ENCODE results near the gene DDOST. TPM values are rescaled to one million over a fixed set of nuclear protein-coding genes. Genes with fewer than 3 reads are reported as not detected.

The DDOST gene
- polyA plus RNA-seq, 1 of the 3 experiments (the other 2 are of a cell fraction): 602 TPM

- no peak for TF ChIP-seq FOXJ3 (CRISPR knock-in tag; IDR thresholded peaks at IDR 0.05)
- no peak for TF ChIP-seq NRF1 (IDR thresholded peaks at IDR 0.05; ENCODE audit: low read depth, low read length)
- no peak for TF ChIP-seq TAF1 (IDR thresholded peaks at IDR 0.05; ENCODE audit: borderline replicate concordance, low read depth, low read length)
- no peak for TF ChIP-seq GATA2 (CRISPR knock-in tag; IDR thresholded peaks at IDR 0.05)
- no peak for TF ChIP-seq FOSL2 (IDR thresholded peaks at IDR 0.05; ENCODE audit: borderline replicate concordance, low read depth)
- TF ChIP-seq, protein P1, sequence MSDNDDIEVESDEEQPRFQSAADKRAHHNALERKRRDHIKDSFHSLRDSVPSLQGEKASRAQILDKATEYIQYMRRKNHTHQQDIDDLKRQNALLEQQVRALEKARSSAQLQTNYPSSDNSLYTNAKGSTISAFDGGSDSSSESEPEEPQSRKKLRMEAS (IDR thresholded peaks at IDR 0.05; ENCODE audit: low read depth): no peak
- TF ChIP-seq RCOR1 (IDR thresholded peaks at IDR 0.05; ENCODE audit: low read length): no peak
- TF ChIP-seq TCF12 (IDR thresholded peaks at IDR 0.05): no peak
- no peak for TF ChIP-seq FOXM1 (IDR thresholded peaks at IDR 0.05; ENCODE audit: low read depth)
- no peak for TF ChIP-seq RAD21 (IDR thresholded peaks at IDR 0.05; ENCODE audit: low read length)
- no peak for TF ChIP-seq REST (IDR thresholded peaks at IDR 0.05; ENCODE audit: low read depth, low read length)
- TF ChIP-seq, protein P2, sequence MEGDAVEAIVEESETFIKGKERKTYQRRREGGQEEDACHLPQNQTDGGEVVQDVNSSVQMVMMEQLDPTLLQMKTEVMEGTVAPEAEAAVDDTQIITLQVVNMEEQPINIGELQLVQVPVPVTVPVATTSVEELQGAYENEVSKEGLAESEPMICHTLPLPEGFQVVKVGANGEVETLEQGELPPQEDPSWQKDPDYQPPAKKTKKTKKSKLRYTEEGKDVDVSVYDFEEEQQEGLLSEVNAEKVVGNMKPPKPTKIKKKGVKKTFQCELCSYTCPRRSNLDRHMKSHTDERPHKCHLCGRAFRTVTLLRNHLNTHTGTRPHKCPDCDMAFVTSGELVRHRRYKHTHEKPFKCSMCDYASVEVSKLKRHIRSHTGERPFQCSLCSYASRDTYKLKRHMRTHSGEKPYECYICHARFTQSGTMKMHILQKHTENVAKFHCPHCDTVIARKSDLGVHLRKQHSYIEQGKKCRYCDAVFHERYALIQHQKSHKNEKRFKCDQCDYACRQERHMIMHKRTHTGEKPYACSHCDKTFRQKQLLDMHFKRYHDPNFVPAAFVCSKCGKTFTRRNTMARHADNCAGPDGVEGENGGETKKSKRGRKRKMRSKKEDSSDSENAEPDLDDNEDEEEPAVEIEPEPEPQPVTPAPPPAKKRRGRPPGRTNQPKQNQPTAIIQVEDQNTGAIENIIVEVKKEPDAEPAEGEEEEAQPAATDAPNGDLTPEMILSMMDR (IDR thresholded peaks at IDR 0.05): no peak
- no peak for TF ChIP-seq SIN3A (IDR thresholded peaks at IDR 0.05; ENCODE audit: borderline replicate concordance, low read depth, low read length)
- TF ChIP-seq CHD2 (IDR thresholded peaks at IDR 0.05; ENCODE audit: low read length, partially characterized antibody): no peak
- TF ChIP-seq EZH2phosphoT487 (IDR thresholded peaks at IDR 0.05; ENCODE audit: borderline replicate concordance, low read depth): no peak
- POLR2A ChIA-PET: no interaction called here
- no peak for DNase-seq
- no peak overlapping the region for H3K9ac ChIP-seq
- H4K20me1 ChIP-seq (ENCODE audit: insufficient read depth): no peaks in the 10 kb centered on the region
- 100% methylated on average over 13 of the region's 13 CpGs for WGBS (ENCODE audit: low lambda C conversion rate)
- no peaks in the 10 kb centered on the region for H3K79me2 ChIP-seq (ENCODE audit: insufficient read depth)
- H2AFZ ChIP-seq (ENCODE audit: low read depth): no peak overlapping the region
- no peaks in the 10 kb centered on the region for H3F3A ChIP-seq (replicated peaks; ENCODE audit: insufficient read depth)
- no peaks in the 10 kb centered on the region for H3K9me2 ChIP-seq
- H3K9me3 ChIP-seq: no peaks in the 10 kb centered on the region
- H3K4me2 ChIP-seq: no peak overlapping the region
- H3K4me1 ChIP-seq (ENCODE audit: control insufficient read depth in 1 of 2, insufficient read depth in 2 of 2, low read depth in 1 of 2, low read length in 1 of 2): no peaks in the 10 kb centered on the region
- no peaks in the 10 kb centered on the region for H3K27me3 ChIP-seq (ENCODE audit: insufficient read depth)
- CTCF ChIA-PET: no interaction called here
- no peak overlapping the region for H3K4me3 ChIP-seq (ENCODE audit: low read depth in 2 of 2, low read length in 1 of 2)
- H3K27ac ChIP-seq (ENCODE audit: low read depth in 2 of 2, low read length in 1 of 2): no peak overlapping the region
- H3K36me3 ChIP-seq (replicated peaks in 1 of 2; ENCODE audit: control insufficient read depth in 1 of 2, insufficient read depth in 2 of 2, low read length in 1 of 2): peaks cover 17 to 25% of the 10 kb centered on the region in 2 experiments
These were observed 16.8 kb downstream of the DDOST start for GRCh38 chr1:20644416-20644815.

Measured in SK-N-SH (cell line).